NCI-H2196 (cell line): Measurements from ENCODE around the gene ENO4.

Experiments
- DNase-seq: peaks from one replicate; lab custom pipeline; 2025; ENCODE audit not compliant: unreplicated experiment; lab: John Stamatoyannopoulos, UW

ENO4 gene

DNA sequence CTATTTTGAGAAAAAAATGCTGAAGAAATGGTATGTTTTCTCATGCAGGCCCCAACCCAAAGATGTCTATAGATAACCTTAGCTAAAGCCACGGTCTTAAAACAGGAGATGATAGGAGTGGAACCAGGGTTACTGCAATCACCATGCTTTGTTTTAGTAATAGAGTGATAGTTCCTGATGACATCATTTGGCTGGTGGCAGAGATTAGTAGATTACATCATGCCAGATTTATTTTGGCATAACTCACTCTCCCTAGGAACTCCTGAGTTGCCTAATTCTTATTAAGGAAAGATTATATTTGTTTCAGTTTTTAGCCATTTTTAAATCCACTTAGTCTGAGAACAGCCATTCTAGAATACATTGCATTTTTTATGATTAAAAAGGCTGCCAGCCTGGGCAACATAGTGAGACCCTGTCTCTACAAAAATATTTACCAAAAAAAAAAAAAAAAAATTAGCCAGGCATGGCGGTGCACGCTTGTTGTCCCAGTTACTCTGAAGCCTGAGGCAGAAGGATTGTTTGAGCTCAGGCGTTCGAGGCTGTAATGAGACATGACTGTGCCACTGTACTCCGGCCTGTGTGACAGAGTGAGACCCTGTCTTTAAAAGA, 17.8 kb downstream of the ENO4 start:
- DNase-seq = no peak

DNA sequence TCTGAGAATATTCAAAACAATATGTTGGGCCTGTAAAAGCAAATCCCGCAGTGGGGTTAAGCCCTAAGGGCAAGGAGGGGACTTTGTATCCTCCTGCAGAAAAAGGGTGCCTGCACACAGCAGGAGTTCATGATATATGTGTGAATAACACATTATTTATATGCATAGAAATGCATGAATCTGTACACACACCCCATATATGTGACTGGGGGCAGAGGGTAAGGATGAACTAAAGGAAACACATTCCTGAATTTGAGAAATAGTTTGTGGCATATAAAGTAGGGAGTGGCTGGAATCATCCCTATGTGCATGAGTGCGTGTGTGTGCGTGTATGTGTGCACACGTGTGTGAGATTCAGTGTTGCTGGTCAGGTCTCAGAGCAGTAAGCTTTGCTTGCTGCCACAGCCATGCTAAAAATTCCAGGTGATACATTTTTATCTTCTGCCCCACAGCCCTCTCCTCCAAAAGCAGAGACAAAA, 18.9 kb downstream of the ENO4 start:
- DNase-seq = no peak

DNA sequence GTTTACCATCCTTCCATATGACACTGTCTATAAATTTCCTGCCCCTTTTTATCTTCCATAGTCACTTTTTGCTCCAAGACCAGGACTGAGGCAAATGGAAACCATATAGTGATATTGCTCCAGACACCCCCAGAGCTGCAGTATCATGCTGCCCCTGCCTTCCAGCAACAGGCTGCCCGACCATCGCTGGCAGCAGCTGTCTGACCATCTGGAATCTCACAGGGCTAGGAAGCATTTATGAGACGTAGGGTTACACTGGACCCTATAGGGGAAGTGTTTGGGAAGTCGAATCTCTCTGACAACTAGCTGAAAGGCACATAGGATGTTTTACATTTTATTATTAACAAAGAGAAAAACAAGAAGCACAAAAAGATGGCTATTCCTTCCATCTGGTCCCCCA, 19.4 kb downstream of the ENO4 start:
- no peak for DNase-seq

DNA sequence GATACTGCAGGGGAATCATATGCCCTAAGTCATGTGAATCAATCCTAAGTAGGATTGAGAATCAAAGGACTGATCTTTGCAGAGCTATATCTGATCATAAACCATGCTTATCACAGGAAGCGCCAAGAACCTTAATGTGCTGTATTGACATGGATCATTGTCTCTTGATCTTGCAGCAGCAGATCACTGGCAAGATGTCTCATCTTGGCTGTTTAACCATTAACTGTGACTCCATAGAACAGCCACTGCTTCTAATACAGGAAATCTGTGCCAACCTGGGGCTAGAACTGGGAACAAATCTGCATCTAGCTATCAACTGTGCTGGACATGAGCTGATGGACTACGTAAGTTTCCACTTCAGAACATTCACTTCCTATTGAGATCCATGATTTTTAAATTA, 21.6 kb downstream of the ENO4 start:
- DNase-seq = no peak

DNA sequence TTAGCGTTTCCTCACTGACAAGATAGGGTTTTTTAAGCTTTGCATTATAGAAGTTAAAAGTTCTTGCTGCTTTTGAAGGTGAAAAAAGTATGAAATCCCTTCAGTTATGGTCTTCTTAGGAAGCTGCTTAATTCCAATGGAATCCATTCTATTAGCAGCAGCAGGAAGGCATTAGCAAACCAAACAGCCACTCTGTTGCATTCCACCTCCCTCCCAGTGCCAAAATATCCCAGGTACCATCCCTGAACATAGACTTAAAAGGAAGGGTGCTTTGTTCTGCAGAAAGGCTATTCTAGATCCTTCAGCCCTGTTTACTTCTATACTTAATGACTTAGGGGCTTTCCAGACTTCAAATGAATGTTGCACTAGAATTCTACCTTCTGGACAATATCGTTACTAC, 23.8 kb downstream of the ENO4 start:
- no peak for DNase-seq

DNA sequence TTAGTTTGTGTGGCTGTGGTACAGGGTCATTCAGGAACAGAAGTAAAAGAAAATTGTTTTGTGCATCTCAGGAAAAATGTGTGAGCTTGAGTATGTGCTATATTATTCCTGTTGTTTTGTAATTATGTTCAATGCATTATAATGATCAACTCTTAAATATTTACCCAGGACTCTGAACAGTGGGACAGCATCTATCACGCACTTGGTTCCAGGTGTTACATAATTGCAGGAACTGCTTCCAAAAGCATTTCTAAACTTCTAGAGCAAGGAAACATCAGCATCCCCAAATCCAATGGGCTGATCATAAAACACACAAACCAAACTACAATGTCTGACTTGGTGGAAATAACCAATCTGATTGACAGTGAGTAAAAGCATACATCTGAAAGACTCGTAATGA, 26.6 kb downstream of the ENO4 start:
- DNase-seq = no peak

GRCh38 chr10:116877391-116877790, 28.1 kb downstream of the ENO4 start:
- no peak for DNase-seq

GRCh38 chr10:116878123-116878522, 28.8 kb downstream of the ENO4 start:
- DNase-seq = no peak

GRCh38 chr10:116879817-116880216, 30.5 kb downstream of the ENO4 start:
- DNase-seq = no peak

GRCh38 chr10:116880716-116881482, 31.6 kb downstream of the ENO4 start:
- DNase-seq = no peak

DNA sequence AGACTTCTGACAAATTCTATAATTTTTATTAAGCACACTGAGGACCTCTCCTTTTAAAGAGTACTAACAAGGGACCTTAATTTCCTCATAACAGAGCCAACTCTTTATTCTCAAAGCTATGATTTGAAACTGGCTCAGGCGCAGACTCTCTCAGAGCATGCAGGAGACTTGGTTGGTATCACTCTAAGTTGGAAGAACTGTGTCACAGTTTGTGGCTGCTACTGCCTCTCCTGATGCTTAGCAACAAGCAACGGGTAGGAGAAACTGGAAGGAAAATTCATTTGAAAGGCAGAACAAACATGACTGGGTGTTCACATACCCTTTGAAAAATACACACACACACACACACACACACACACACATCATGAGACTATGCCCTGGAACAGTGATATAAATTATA, 33.3 kb downstream of the ENO4 start:
- no peak for DNase-seq

DNA sequence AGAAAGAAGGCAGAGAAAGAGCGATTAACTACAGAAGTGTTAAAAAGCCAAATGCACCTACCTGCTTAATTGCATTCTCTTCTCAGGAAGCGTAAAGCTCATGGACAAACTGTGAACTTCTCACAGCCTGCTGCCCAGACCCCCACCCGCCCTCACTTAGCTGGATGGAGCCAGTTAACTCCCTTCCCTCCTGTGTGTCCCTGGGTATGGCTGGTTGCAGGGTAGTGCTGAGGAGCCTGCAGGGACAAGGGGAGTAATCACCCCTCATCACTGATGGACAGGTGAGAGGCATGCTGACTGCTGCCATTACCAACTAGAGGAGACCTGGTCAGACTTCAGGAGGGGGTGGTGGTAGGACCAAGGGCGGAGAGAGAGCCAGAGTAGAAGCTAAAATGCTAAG, 37.5 kb downstream of the ENO4 start:
- DNase-seq = no peak

DNA sequence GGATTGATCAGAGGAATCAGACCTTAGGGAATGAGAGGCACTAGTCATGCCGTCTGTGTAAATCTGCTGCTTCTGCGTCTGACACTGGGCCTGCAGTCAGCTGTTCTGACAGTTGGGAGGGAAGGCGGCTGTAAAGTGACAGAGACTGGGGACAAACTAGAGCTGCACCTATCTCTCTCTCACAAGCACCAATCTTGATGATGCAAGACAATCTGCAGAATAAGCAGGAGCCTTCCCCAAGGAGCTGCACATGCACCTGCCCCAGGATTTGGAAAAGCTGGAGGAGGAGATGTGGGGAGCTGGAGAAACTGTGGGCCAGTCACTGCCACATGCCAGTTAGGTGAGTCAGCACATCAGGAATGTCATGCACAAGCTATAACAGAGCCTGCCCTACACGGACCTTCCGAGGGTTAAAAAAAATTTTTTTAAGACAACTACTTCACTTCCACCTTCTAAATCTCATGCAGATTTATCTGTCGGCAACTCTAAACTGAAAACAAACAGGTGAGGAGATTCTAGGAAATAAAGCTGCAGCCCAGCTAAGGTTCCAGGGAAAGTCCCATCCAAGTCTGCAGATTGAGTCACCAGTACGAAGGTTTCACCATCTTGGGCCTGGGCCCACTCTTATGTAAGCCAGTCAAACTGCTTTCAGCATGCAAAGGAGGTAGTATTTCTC, 39.2 kb downstream of the ENO4 start:
- no peak for DNase-seq

- DNase-seq = no peak
Observed at GRCh38 chr10:116889066-116889465, 39.8 kb downstream of the ENO4 start.

DNA sequence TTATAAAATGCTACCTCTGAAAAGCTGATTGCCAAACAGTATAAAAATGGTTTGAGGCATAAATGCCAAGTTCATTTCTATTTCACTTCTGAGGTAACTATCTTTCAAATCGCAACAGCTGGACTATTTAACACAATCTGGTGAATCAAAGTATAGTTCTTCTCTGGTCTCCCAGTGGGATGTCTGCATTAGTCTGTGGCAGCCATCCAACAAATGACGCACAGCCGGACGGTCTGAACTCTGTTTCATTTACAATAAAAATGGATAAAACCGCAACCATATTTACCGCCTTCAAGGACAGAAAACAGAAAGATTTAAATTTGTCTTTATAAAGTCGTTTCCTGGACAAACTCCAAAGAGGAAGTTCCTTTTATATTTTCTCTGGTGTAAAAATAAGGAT, 41.9 kb downstream of the ENO4 start:
- DNase-seq = no peak

DNA sequence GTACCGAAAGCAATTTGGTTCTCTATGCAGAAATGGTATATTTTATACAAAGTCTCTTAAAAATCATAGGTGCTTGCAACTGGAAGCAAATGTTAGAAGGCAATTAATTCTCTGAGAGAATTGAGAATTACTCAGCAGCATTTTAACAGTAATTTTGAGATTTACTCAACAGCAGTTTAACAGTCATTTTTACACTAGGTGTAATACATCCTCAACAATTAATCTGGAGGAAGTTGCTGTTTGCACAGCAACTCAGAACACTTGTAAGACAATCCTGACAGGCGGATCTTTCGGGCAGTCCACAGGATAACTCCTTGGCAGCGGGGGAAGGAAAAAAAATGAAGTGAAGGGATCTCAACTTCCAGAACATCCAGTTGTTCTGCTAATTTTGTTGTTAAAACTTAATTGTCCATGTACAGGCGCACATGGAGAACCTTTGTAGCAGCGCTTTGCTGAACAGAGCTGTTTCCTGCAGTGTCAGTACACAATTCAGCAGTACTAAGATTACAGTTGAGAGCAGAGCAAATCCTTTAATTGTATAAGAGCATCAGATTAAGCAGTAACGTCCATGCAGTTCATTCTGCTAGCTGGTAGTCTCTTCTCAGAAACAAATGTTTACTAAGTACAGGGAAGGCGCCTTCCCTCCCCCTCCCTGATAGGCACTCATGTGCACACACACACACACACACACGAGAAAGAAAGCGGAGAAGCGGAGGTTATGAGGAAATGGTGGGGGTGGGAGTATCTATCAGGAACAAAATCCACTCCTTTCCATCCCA, 43.8 kb downstream of the ENO4 start:
- no peak for DNase-seq

DNA sequence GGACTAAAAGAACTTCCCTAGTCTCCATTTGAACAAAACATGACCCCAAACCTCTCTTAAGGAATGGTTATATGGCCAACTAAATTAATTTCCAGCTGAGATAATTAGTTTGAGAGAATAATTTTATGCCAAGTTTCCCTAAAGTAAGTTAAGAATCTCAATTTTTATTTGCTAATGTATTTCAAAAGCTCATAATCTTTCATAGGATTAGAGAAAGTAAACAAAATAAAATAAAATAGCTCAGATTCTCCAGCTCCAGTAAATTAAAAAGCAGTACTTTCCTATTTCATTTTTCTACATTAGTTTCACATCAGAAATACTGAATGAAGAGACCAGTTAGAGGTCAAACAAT, 44.4 kb downstream of the ENO4 start:
- no peak for DNase-seq

DNA sequence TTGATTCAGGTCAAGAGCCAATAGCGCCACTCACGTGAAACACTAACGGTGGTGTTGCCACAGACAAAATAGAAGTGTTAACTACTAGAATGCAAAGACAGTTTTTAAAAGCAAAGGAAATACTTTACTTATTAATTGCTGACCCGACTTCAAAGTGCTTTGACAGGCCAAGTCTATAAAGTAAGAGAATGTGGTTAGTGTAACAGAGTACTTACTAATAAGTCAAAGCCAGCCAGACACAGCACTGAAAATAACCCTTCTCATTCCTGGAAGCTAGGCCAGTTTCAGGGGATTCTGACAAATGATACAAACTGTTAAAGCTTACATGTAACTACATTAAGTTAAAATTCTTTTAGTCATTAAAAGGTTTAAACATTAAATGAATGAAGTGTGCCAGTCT, 50.3 kb downstream of the ENO4 start:
- no peak for DNase-seq

GRCh38 chr10:116905845-116906210, 56.5 kb downstream of the ENO4 start:
- no peak for DNase-seq

- DNase-seq = no peak
Observed at GRCh38 chr10:116907245-116907987, 58.1 kb downstream of the ENO4 start.

DNA sequence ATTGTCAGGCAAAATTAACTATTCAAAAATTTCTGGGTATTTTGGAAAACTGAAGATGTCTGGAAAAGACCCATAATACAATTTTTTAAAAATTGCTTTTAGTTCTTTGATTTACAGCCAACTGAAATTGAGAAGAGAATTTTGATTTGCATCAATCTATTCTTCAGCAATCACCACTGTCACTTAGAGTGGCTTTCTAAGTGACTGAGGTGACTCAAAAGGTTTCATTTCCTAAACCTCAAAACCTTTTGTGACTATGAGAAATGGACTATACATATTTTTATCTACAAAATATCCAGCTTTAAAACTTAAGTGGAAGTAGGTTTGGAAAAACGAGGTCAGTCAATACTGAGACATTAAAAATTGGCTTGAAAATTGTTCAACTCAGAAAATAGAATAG, 60.0 kb downstream of the ENO4 start:
- DNase-seq = no peak
